Activated CD8-positive, alpha-beta T cell treated with anti-CD3 and anti-CD28 coated beads, Interleukin-2, amount 10 ng/mL, durations not matched to agents 7 days and 5 days (primary cell): ENCODE measurements around the gene FNIP1. TPM values are rescaled to one million over a fixed set of nuclear protein-coding genes. Genes with fewer than 3 reads are reported as not detected.

Experiments used
- ATAC-seq: fragments of 150-1000 bp; cut with Tn5 transposase; one replicate; pipeline ENCODE4 v1.10.0; 2021; ENCODE audit warnings: moderate library complexity
- CTCF ChIA-PET: fragments of 350-600 bp; sonication (Branson Sonifier 250); formaldehyde crosslinking; loops from one replicate; lab custom pipeline; 2021; ENCODE audit warnings: antibody characterized with exemption; lab: Charles Lee
- POLR2A ChIA-PET: fragments of 350-600 bp; sonication (Branson Sonifier 250); formaldehyde crosslinking; loops from one replicate; lab custom pipeline; 2021; ENCODE audit warnings: antibody characterized with exemption; lab: Charles Lee
- DNase-seq: peaks from one replicate; pipeline ENCODE4 v3.0.0-alpha.2; 2020
- H3K27ac Mint-ChIP-seq: one replicate; pipeline ENCODE4 v1.8.0; 2021; ENCODE audit warnings: mild to moderate bottlenecking, mixed read lengths
- H3K27me3 Mint-ChIP-seq: one replicate; pipeline ENCODE4 v1.8.0; 2021; ENCODE audit warnings: low read depth, mixed read lengths
- H3K36me3 Mint-ChIP-seq: one replicate; pipeline ENCODE4 v1.8.0; 2021; ENCODE audit warnings: low read depth, mixed read lengths
- H3K4me1 Mint-ChIP-seq: one replicate; pipeline ENCODE4 v1.8.0; 2021; ENCODE audit warnings: low read depth, mixed read lengths
- H3K4me3 Mint-ChIP-seq: one replicate; pipeline ENCODE4 v1.8.0; 2021; ENCODE audit warnings: mild to moderate bottlenecking, mixed read lengths
- H3K9me3 Mint-ChIP-seq: one replicate; pipeline ENCODE4 v1.8.0; 2022; ENCODE audit warnings: mixed read lengths; ENCODE audit not compliant: insufficient read depth
- total RNA-seq, 2 experiments: library from RNA; stranded (reverse); gene quantifications; one replicate each; pipeline ENCODE4 v1.2.3, GENCODE V29; 2021

Gene FNIP1
- total RNA-seq, 2 experiments from 2014 or later, result 25.5 to 26.7 TPM

DNA sequence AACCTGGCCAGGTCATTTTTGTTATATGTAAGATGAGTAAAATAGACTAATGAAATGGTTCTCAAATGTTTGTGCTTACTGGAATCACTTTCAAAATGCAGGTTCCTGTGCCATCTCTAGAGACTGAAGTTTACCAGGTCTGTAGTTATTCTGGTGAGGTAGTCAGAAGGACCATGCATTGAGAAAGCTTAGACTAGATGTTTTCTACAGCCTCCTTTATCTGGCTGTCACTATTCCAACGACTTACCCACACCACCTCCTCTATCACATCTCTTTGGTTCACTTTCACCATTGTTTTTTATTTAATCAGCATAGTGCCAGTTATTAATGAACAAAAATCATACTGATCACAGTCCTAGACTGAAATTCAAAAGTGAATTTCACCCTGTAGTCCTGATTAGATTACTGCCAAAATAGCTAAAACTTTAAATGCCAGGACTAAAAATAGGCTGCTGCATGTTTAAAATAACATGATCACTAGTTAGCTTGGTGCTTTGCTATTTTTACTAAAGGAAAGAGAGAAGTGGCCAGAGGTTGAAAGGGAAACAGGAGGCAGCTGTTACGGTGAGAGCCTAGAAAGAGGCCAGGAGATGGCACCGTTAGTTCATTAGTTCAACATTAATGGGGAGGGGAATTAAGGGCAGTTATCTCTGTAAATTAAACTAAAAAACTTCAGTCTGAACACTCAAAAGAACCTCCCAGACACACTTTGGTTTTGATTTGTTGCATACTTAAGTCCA, 13.9 kb upstream of the FNIP1 start:
- H3K27me3 Mint-ChIP-seq, result peaks cover 8% of the 10 kb centered on the region
- ChIA-PET CTCF (interaction anchor here (0.6 to 2.5 kb wide), 11 partner anchors 11 to 252 kb away, joined by 3 to 43 read pairs (median 6); no protein-coding TSS in a partner anchor), POLR2A (no interaction called here)
- no peak overlapping the region for H3K4me3 Mint-ChIP-seq
- H3K4me1 Mint-ChIP-seq, result no peaks in the 10 kb centered on the region
- peak; percentile 42 for DNase-seq
- H3K36me3 Mint-ChIP-seq, result no peaks in the 10 kb centered on the region
- no peak overlapping the region for H3K27ac Mint-ChIP-seq
- ATAC-seq, result no peak
- no peaks in the 10 kb centered on the region for H3K9me3 Mint-ChIP-seq

- peak overlapping the region; percentile 91 for H3K4me3 Mint-ChIP-seq
- peaks cover 31% of the 10 kb centered on the region for H3K4me1 Mint-ChIP-seq
- ChIA-PET CTCF (interaction anchor here (1.0 to 2.4 kb wide), 6 partner anchors 180 to 267 kb away, joined by 3 to 15 read pairs (median 4); no protein-coding TSS in a partner anchor), POLR2A (interaction anchor here (0.7 to 3.0 kb wide), 10 partner anchors 10 to 343 kb away, joined by 3 to 14 read pairs (median 4); no protein-coding TSS in a partner anchor)
- ATAC-seq (peak; percentile 29), DNase-seq (peak; percentile 56)
- H3K36me3 Mint-ChIP-seq, result peaks cover 28% of the 10 kb centered on the region
- peaks cover 5% of the 10 kb centered on the region for H3K27me3 Mint-ChIP-seq
- H3K9me3 Mint-ChIP-seq, result no peaks in the 10 kb centered on the region
- H3K27ac Mint-ChIP-seq, result peak overlapping the region; percentile 90
These were observed 681 bp downstream of the FNIP1 start for GRCh38 chr5:131795879-131796792.

GRCh38 chr5:131795228-131795627, 1.6 kb downstream of the FNIP1 start:
- DNase-seq (no peak), ATAC-seq (no peak)
- Mint-ChIP-seq H3K4me1 (peaks cover 31% of the 10 kb centered on the region), H3K36me3 (peaks cover 30% of the 10 kb centered on the region), H3K4me3 (peak overlapping the region; percentile 78), H3K27me3 (no peaks in the 10 kb centered on the region), H3K9me3 (no peaks in the 10 kb centered on the region), H3K27ac (peak overlapping the region; percentile 9)
- ChIA-PET POLR2A (no interaction called here), CTCF (interaction anchor here (0.7 kb wide), 1 partner anchor 206 kb away, joined by 3 read pairs; no protein-coding TSS in a partner anchor)

DNA sequence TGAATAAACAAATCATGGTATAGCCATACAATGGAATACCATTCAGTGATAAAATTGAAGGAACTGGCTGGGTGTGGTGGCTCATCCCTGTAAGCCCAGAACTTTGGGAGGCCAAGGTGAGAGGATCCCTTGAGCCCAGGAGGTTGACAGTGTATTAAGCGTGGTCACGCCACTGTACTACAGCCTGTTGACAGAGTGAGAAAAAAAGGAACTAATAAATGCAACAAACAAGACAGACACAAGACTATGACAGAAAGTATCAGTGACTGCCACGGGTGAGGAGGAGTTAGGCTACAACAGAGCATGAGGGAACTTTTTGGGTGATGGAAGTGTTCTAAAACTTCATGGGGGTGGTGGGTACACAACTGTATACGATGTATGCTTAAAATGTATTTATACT, 2.2 kb downstream of the FNIP1 start:
- Mint-ChIP-seq H3K4me1 (peaks cover 35% of the 10 kb centered on the region), H3K27ac (no peak overlapping the region), H3K9me3 (no peaks in the 10 kb centered on the region), H3K27me3 (no peaks in the 10 kb centered on the region), H3K4me3 (peak overlapping the region; percentile 78), H3K36me3 (peaks cover 34% of the 10 kb centered on the region)
- ATAC-seq (no peak), DNase-seq (no peak)
- ChIA-PET POLR2A (no interaction called here), CTCF (interaction anchor here (0.5 to 0.7 kb wide), 2 partner anchors 178 to 205 kb away, joined by 3 to 4 read pairs; no protein-coding TSS in a partner anchor)

DNA sequence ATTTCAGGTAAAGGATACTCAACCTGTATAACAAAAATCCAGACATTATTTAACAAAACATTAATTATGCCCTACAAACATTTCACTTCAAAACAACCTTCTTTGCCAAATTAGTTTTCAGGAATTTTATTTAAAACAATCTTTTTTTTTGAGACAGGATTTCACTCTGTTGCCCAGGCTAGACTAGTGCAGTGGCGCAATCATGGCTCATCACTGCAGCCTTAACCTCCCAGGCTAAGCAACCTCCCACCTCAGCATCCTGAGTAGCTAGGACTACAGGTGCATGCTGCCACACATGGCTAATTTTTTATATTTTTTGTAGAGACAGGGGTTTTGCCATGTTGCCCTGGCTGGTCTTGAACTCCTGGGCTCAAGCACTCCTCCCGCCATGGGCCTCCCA, 3.9 kb downstream of the FNIP1 start:
- ChIA-PET POLR2A (no interaction called here), CTCF (interaction anchor here (0.9 kb wide), 1 partner anchor 204 kb away, joined by 5 read pairs; no protein-coding TSS in a partner anchor)
- Mint-ChIP-seq H3K4me1 (peaks cover 37% of the 10 kb centered on the region), H3K9me3 (no peaks in the 10 kb centered on the region), H3K27me3 (no peaks in the 10 kb centered on the region), H3K36me3 (peaks cover 41% of the 10 kb centered on the region), H3K27ac (no peak overlapping the region), H3K4me3 (no peak overlapping the region)
- ATAC-seq (no peak), DNase-seq (no peak)

GRCh38 chr5:131791866-131792265, 5.0 kb downstream of the FNIP1 start:
- peaks cover 40% of the 10 kb centered on the region for H3K4me1 Mint-ChIP-seq

DNA sequence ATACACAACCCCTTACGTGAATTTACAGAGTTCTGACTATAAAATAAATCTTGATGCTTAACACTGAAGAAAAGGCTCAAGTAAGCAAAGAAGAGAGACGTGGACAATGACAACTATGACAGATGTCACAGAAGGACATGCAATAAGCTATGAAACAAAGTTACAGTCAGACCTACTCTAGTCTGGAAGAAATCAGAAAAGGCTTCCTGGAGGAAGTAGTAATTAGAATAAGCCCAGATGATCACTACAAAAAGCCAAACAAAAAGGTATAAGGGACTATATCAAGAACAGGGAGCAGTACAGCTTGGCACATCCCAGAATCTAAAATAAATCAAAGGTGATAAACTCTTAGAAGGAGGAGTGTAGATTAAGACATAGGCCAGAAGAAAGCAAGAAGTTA, 6.3 kb downstream of the FNIP1 start:
- H3K27ac Mint-ChIP-seq, result no peak overlapping the region
- no peaks in the 10 kb centered on the region for H3K27me3 Mint-ChIP-seq
- peaks cover 46% of the 10 kb centered on the region for H3K4me1 Mint-ChIP-seq
- H3K36me3 Mint-ChIP-seq, result peaks cover 44% of the 10 kb centered on the region
- ChIA-PET CTCF (no interaction called here), POLR2A (no interaction called here)
- H3K4me3 Mint-ChIP-seq, result no peak overlapping the region
- no peaks in the 10 kb centered on the region for H3K9me3 Mint-ChIP-seq
- no peak for ATAC-seq
- no peak for DNase-seq

More at GRCh38 chr5:131791866-131792265, 5.0 kb downstream of the FNIP1 start:
- ChIA-PET CTCF (no interaction called here), POLR2A (no interaction called here)
- H3K4me3 Mint-ChIP-seq, result no peak overlapping the region
- no peak for DNase-seq
- no peaks in the 10 kb centered on the region for H3K27me3 Mint-ChIP-seq
- peaks cover 44% of the 10 kb centered on the region for H3K36me3 Mint-ChIP-seq
- no peak for ATAC-seq
- H3K9me3 Mint-ChIP-seq, result no peaks in the 10 kb centered on the region
- H3K27ac Mint-ChIP-seq, result no peak overlapping the region

- Mint-ChIP-seq H3K27ac (no peak overlapping the region), H3K27me3 (no peaks in the 10 kb centered on the region), H3K9me3 (no peaks in the 10 kb centered on the region), H3K4me1 (peaks cover 38% of the 10 kb centered on the region), H3K4me3 (no peak overlapping the region), H3K36me3 (peaks cover 38% of the 10 kb centered on the region)
- ChIA-PET POLR2A (no interaction called here), CTCF (no interaction called here)
- ATAC-seq, result no peak
- DNase-seq, result no peak
These were observed 7.1 kb downstream of the FNIP1 start for GRCh38 chr5:131789765-131790164.

GRCh38 chr5:131787736-131788135, 9.1 kb downstream of the FNIP1 start:
- no peak for ATAC-seq
- H3K4me1 Mint-ChIP-seq, result peaks cover 24% of the 10 kb centered on the region
- H3K27me3 Mint-ChIP-seq, result no peaks in the 10 kb centered on the region
- no peak for DNase-seq
- no peak overlapping the region for H3K27ac Mint-ChIP-seq
- CTCF ChIA-PET, result no interaction called here
- H3K4me3 Mint-ChIP-seq, result no peak overlapping the region
- H3K36me3 Mint-ChIP-seq, result peaks cover 27% of the 10 kb centered on the region
- POLR2A ChIA-PET, result no interaction called here
- no peaks in the 10 kb centered on the region for H3K9me3 Mint-ChIP-seq

GRCh38 chr5:131786900-131787692, 9.7 kb downstream of the FNIP1 start:
- CTCF ChIA-PET, result interaction anchor here (1.4 kb wide), 1 partner anchor 197 kb away, joined by 3 read pairs; no protein-coding TSS in a partner anchor
- H3K27me3 Mint-ChIP-seq, result no peaks in the 10 kb centered on the region
- DNase-seq (no peak), ATAC-seq (no peak)
- H3K36me3 Mint-ChIP-seq, result peaks cover 21% of the 10 kb centered on the region
- no peak overlapping the region for H3K27ac Mint-ChIP-seq
- no peak overlapping the region for H3K4me3 Mint-ChIP-seq
- POLR2A ChIA-PET, result no interaction called here
- H3K4me1 Mint-ChIP-seq, result peaks cover 21% of the 10 kb centered on the region
- no peaks in the 10 kb centered on the region for H3K9me3 Mint-ChIP-seq

DNA sequence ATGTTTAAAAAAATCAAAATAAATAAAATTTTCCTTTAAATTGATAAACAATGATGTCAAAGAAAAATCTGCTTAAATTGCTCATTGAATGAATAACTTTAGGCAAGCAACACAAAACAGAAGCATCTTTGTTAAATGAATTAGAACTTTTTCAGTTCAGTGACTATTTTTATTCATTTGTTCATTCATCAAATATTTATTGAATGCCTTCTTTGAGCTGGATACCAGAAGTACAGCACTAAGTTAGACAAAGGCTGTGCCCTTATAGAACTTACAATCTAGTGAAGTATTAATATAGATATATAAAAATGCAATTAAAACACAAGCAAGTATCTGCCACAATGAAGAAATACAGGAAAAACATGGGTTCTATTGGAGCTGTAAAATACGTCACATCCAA, 10.8 kb downstream of the FNIP1 start:
- ATAC-seq (no peak), DNase-seq (no peak)
- Mint-ChIP-seq H3K27ac (no peak overlapping the region), H3K4me1 (peaks cover 21% of the 10 kb centered on the region), H3K4me3 (no peak overlapping the region), H3K9me3 (no peaks in the 10 kb centered on the region), H3K36me3 (peaks cover 23% of the 10 kb centered on the region), H3K27me3 (no peaks in the 10 kb centered on the region)
- POLR2A ChIA-PET, result no interaction called here
- CTCF ChIA-PET, result interaction anchor here (1.4 kb wide), 1 partner anchor 196 kb away, joined by 3 read pairs; no protein-coding TSS in a partner anchor
